HG02852 (cell line): Measurements from ENCODE around the gene CRTAC1.
A peak's percentile ranks its signal among the peaks of the same experiment; 100 is the strongest.

Experiments used
- ATAC-seq: cut with Tn5 transposase; IDR thresholded peaks from one replicate; pipeline ENCODE4 v1.9.1; 2021; ENCODE audit warnings: mild to moderate bottlenecking, moderate library complexity; ENCODE audit not compliant: unreplicated experiment

CRTAC1 gene

GRCh38 chr10:98030093-98030821, at the start of gene CRTAC1:
Gene CRTAC1 (minus strand): TSS chr10:98030621. CDS start chr10:98030472, 149 bp downstream.
- ATAC-seq = no peak

- no peak for ATAC-seq
Measured at GRCh38 chr10:98078774-98079173, 48.4 kb upstream of the CRTAC1 start.

GRCh38 chr10:98077223-98077622, 46.8 kb upstream of the CRTAC1 start:
- no peak for ATAC-seq

- ATAC-seq = no peak
Measured at GRCh38 chr10:98076086-98076485, 45.7 kb upstream of the CRTAC1 start.

- ATAC-seq = no peak
Measured at GRCh38 chr10:98074315-98074911, 44.0 kb upstream of the CRTAC1 start.

- ATAC-seq = no peak
Measured at GRCh38 chr10:98067165-98067564, 36.7 kb upstream of the CRTAC1 start.

- ATAC-seq = no peak
Measured at GRCh38 chr10:98063740-98064027, 33.3 kb upstream of the CRTAC1 start.

- no peak for ATAC-seq
Measured at GRCh38 chr10:98062424-98062823, 32.0 kb upstream of the CRTAC1 start.

- ATAC-seq = no peak
Measured at GRCh38 chr10:98060079-98060478, 29.7 kb upstream of the CRTAC1 start.

GRCh38 chr10:98058295-98058694, 27.9 kb upstream of the CRTAC1 start:
- ATAC-seq = no peak

GRCh38 chr10:98055841-98056516, 25.6 kb upstream of the CRTAC1 start:
- ATAC-seq = no peak

GRCh38 chr10:98047009-98047741, 16.8 kb upstream of the CRTAC1 start:
- ATAC-seq = no peak

- peak; percentile 73 for ATAC-seq
Measured at GRCh38 chr10:98045785-98046389, 15.5 kb upstream of the CRTAC1 start.

- peak; percentile 50 for ATAC-seq
Measured at GRCh38 chr10:98041352-98042043, 11.1 kb upstream of the CRTAC1 start.

- ATAC-seq = no peak
Measured at GRCh38 chr10:98039690-98040381, 9.4 kb upstream of the CRTAC1 start.

GRCh38 chr10:98038288-98038687, 7.9 kb upstream of the CRTAC1 start:
- ATAC-seq = no peak

- ATAC-seq = no peak
Measured at GRCh38 chr10:98035599-98035998, 5.2 kb upstream of the CRTAC1 start.

- ATAC-seq = no peak
Measured at GRCh38 chr10:98033515-98033914, 3.1 kb upstream of the CRTAC1 start.

- ATAC-seq = no peak
Measured at GRCh38 chr10:98031440-98031839, 1.0 kb upstream of the CRTAC1 start.

- no peak for ATAC-seq
Measured at GRCh38 chr10:98030991-98031431, 590 bp upstream of the CRTAC1 start.
